Mammary epithelial cell (primary cell): ENCODE data around the gene ECSIT.

ENCODE experiments used
- CTCF ChIP-seq, 2 donors: IDR thresholded peaks in 1 of 2; conservative IDR thresholded peaks in 1 of 2; 2 replicates each; pipeline ENCODE4 v1.5.1; 2011 to 2012; ENCODE audit warnings: inconsistent platforms in 2 of 2, low read length in 2 of 2, mild to moderate bottlenecking in 2 of 2, control low read depth in 1 of 2, low read depth in 1 of 2; ENCODE audit not compliant: insufficient read depth in 1 of 2; ENCODE audit errors: extremely low read depth in 1 of 2
- EZH2 ChIP-seq: IDR thresholded peaks from 2 replicates; pipeline ENCODE4 v1.6.1; 2012; ENCODE audit warnings: low read length, inconsistent platforms, borderline replicate concordance

- TF ChIP-seq CTCF (conservative IDR thresholded peaks at IDR 0.05 in 1 of 2, IDR thresholded peaks at IDR 0.05 in 1 of 2; ENCODE audit: extremely low read depth in 1 of 2, insufficient read depth in 1 of 2, low read depth in 1 of 2, low read length in 2 of 2), result no peak
- no peak for TF ChIP-seq EZH2
Observed at GRCh38 chr19:11566164-11566563, 37.2 kb upstream of the ECSIT start.
